DMS79 treated with DMSO at 0.1 percent for 48 hours (cell line): ENCODE data around the gene DIAPH3.

Source experiments
- DNase-seq: peaks from one replicate; lab custom pipeline; 2025; lab: John Stamatoyannopoulos, UW

Gene DIAPH3

GRCh38 chr13:59873309-59873708, 290.4 kb downstream of the DIAPH3 start:
- DNase-seq = no peak

GRCh38 chr13:59867867-59868266, 295.9 kb downstream of the DIAPH3 start:
- no peak for DNase-seq

GRCh38 chr13:59865398-59865797, 298.3 kb downstream of the DIAPH3 start:
- DNase-seq = no peak

GRCh38 chr13:59863621-59864020, 300.1 kb downstream of the DIAPH3 start:
- no peak for DNase-seq

GRCh38 chr13:59861676-59862075, 302.1 kb downstream of the DIAPH3 start:
- DNase-seq = no peak

- no peak for DNase-seq
Observed at GRCh38 chr13:59856281-59856810, 307.4 kb downstream of the DIAPH3 start.

- no peak for DNase-seq
Observed at GRCh38 chr13:59846845-59847620, 316.7 kb downstream of the DIAPH3 start.

GRCh38 chr13:59843040-59843439, 320.7 kb downstream of the DIAPH3 start:
- no peak for DNase-seq

- no peak for DNase-seq
Observed at GRCh38 chr13:59842507-59842906, 321.2 kb downstream of the DIAPH3 start.

GRCh38 chr13:59839186-59839585, 324.5 kb downstream of the DIAPH3 start:
- DNase-seq = no peak

GRCh38 chr13:59837101-59837500, 326.6 kb downstream of the DIAPH3 start:
- DNase-seq = no peak

GRCh38 chr13:59835569-59835968, 328.2 kb downstream of the DIAPH3 start:
- no peak for DNase-seq

GRCh38 chr13:59834801-59835200, 328.9 kb downstream of the DIAPH3 start:
- DNase-seq = no peak

- no peak for DNase-seq
Observed at GRCh38 chr13:59829690-59830089, 334.0 kb downstream of the DIAPH3 start.

- no peak for DNase-seq
Observed at GRCh38 chr13:59823486-59823885, 340.2 kb downstream of the DIAPH3 start.

- no peak for DNase-seq
Observed at GRCh38 chr13:59809564-59809963, 354.2 kb downstream of the DIAPH3 start.

- DNase-seq = no peak
Observed at GRCh38 chr13:59806801-59807200, 356.9 kb downstream of the DIAPH3 start.

GRCh38 chr13:59801107-59801880, 362.4 kb downstream of the DIAPH3 start:
- no peak for DNase-seq

- DNase-seq = no peak
Observed at GRCh38 chr13:59793107-59793506, 370.6 kb downstream of the DIAPH3 start.

- no peak for DNase-seq
Observed at GRCh38 chr13:59790626-59791025, 373.1 kb downstream of the DIAPH3 start.

- no peak for DNase-seq
Observed at GRCh38 chr13:59789558-59789957, 374.2 kb downstream of the DIAPH3 start.

GRCh38 chr13:59787679-59788078, 376.0 kb downstream of the DIAPH3 start:
- no peak for DNase-seq

GRCh38 chr13:59782696-59783095, 381.0 kb downstream of the DIAPH3 start:
- DNase-seq = no peak
